Measurements from ENCODE around the gene RHEB.
A peak's percentile ranks its signal among the peaks of the same experiment; 100 is the strongest.

RHEB gene

DNA sequence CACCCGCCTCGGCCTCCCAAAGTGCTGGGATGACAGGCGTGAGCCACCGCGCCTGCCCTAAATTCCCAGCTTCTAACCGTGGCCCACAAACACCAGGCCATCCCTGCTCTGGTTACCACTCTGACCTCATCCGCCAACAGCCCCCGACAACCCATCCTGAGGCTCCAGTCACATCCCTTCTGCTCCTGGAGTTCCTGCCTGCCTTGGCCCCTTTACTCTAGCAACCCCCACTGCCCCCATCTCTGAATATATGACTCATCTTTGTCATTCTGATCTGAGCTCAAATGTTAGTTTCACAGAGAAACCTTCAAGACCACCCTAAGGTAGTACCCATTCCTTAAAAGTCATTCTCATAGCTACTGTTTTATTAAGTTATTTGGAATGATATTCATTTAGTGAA lies 26.6 kb downstream of the RHEB start:
- Histone ChIP-seq H3K9ac (no peak overlapping the region), H3K4me3 (no peak overlapping the region), H4K20me1 (peaks cover 85 to 100% (median 94%) of the 10 kb centered on the region in 11 experiments), H3K27me3 (no peaks in the 10 kb centered on the region), H3K36me3 (peaks cover 28 to 90% (median 47%) of the 10 kb centered on the region in 11 experiments), H3K27ac (no peak overlapping the region), H3K4me1 (peaks cover 22 to 46% (median 26%) of the 10 kb centered on the region in 10 experiments; a peak in 19 of 20 replicates), H3K9me3 (replicated peaks in 1 of 11) (peaks cover 0 to 7% (median 0%) of the 10 kb centered on the region in 11 experiments; a peak in 3 of 22 replicates), H3K4me2 (no peak overlapping the region)
- no peak for TF ChIP-seq Cebpa-rat (IDR thresholded peaks at IDR 0.05)

DNA sequence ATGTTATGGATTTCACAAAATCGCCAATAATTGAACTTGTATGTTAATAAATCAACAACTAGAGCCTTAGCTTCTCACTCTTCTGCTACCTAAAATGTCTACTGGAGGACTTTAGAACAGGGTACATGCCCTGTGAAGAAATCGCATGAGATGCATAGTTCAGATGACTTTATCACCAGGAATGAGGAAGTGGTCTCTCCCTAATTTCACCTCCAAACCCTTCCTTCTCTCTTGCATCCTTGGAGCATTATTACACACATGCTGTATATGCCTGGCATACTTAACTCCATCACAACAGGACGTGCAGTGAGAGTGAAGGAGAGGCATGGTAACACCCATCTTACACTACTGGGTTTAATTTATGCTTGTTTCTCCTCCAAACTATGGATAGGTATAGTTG lies 27.8 kb downstream of the RHEB start:
- no peak overlapping the region for H3K9ac ChIP-seq
- peak overlapping the region in 8 of 11 experiments; percentile 1 to 43 (median 24); a peak in 7 of 22 replicates for H3K4me2 ChIP-seq
- H3K27me3 ChIP-seq, result no peaks in the 10 kb centered on the region
- no peak overlapping the region for H3K27ac ChIP-seq
- no peak for TF ChIP-seq Cebpa-rat (IDR thresholded peaks at IDR 0.05)
- peaks cover 33 to 58% (median 38%) of the 10 kb centered on the region in 10 experiments for H3K4me1 ChIP-seq
- no peak overlapping the region for H3K4me3 ChIP-seq
- peaks cover 0 to under 1% (median 0%) of the 10 kb centered on the region in 11 experiments; a peak in 3 of 22 replicates for H3K9me3 ChIP-seq (replicated peaks in 1 of 11)
- H4K20me1 ChIP-seq, result peaks cover 76 to 100% (median 93%) of the 10 kb centered on the region in 11 experiments
- peaks cover 40 to 90% (median 52%) of the 10 kb centered on the region in 11 experiments for H3K36me3 ChIP-seq

DNA sequence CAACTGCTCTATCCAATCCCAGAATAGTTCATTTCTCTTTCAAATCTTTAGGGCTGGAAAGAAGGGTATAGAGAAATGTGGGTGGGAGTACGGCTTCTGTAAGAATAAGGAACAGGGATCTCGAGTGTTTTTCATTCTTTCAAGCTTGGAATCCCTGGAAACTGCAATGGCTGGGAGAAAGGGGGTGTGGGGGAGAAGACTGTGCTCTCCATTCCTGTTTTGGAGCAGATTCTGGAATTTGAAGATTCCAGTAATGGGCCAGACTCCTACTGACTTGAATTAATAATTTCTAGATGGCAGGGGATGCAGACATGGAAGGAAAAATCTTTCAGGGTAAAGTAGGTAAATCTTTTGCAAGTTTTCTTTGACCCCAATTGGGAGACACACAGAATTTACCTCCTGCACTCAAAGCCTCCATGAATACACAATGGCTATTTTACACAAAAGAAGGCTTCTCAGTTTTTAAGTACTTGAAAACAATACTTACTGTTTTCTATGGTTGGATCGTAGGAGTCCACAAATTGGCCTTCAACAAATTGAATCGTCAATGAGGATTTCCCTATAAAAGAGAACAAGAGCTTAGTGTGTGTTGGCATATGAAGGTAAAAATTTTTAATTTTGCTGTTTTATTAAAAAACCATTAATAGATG lies 29.1 kb downstream of the RHEB start:
- H3K4me3 ChIP-seq, result no peak overlapping the region
- no peak overlapping the region for H3K4me2 ChIP-seq
- H3K9me3 ChIP-seq (replicated peaks in 1 of 11), result no peaks in the 10 kb centered on the region; a peak in 3 of 22 replicates
- H3K36me3 ChIP-seq, result peaks cover 51 to 94% (median 60%) of the 10 kb centered on the region in 11 experiments
- H4K20me1 ChIP-seq, result peaks cover 66 to 100% (median 93%) of the 10 kb centered on the region in 11 experiments
- no peak overlapping the region for H3K9ac ChIP-seq
- peaks cover 39 to 65% (median 45%) of the 10 kb centered on the region in 10 experiments for H3K4me1 ChIP-seq
- H3K27ac ChIP-seq, result no peak overlapping the region
- no peaks in the 10 kb centered on the region for H3K27me3 ChIP-seq
- no peak for TF ChIP-seq Cebpa-rat (IDR thresholded peaks at IDR 0.05)

DNA sequence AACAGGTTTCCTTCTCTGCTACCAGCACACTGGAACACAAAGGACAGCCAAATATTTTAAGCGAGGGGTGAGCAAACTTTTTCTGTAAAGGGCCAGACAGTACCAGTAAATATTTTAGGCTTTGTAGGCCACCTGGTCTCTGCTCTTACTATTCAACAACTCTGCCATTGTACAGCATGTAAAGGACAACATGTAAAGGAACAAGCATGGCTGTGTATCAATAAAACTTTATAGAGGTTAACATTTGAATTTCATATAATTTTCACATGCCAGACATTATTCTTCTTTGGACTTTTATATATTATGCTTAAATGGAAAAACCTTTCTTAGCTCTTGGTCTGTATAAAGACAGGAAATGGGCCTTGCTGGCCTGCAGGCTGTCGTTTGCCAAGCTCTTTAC lies 30.2 kb downstream of the RHEB start:
- H3K4me1 ChIP-seq, result peaks cover 42 to 67% (median 50%) of the 10 kb centered on the region in 10 experiments
- H3K9ac ChIP-seq, result no peak overlapping the region
- H3K4me3 ChIP-seq, result no peak overlapping the region
- H4K20me1 ChIP-seq, result peaks cover 65 to 100% (median 93%) of the 10 kb centered on the region in 11 experiments
- no peak for TF ChIP-seq Cebpa-rat (IDR thresholded peaks at IDR 0.05)
- H3K27ac ChIP-seq, result no peak overlapping the region
- H3K4me2 ChIP-seq, result no peak overlapping the region
- peaks cover 52 to 91% (median 64%) of the 10 kb centered on the region in 11 experiments for H3K36me3 ChIP-seq
- H3K27me3 ChIP-seq, result no peaks in the 10 kb centered on the region
- H3K9me3 ChIP-seq (replicated peaks in 1 of 11), result no peaks in the 10 kb centered on the region; a peak in 3 of 22 replicates

DNA sequence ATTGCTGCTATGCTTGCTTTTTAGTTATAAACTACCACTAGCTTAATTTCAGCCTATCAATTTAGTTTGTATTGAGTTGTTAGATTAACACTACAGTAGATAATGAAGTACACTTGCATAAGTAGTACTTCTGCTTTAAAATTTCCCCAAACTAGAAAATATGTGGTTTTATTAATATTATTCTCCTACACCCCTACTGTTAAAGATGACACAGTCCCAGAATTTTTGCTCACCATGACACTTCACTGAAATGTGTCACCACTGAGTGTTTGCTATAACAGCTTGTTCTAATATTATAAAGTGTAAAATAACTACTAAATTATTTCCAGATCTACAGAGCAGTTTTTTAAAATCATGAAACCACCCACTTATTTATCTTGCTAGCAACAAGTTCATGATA lies 31.6 kb downstream of the RHEB start:
- Histone ChIP-seq H3K27me3 (no peaks in the 10 kb centered on the region), H3K36me3 (peaks cover 66 to 95% (median 78%) of the 10 kb centered on the region in 11 experiments), H3K9me3 (replicated peaks in 1 of 11) (no peaks in the 10 kb centered on the region; a peak in 3 of 22 replicates), H3K4me3 (no peak overlapping the region), H3K9ac (no peak overlapping the region), H3K4me1 (peaks cover 49 to 65% (median 58%) of the 10 kb centered on the region in 10 experiments), H4K20me1 (peaks cover 60 to 100% (median 93%) of the 10 kb centered on the region in 11 experiments), H3K4me2 (peak overlapping the region in 6 of 11 experiments; percentile 17 to 92 (median 79); a peak in 7 of 22 replicates), H3K27ac (no peak overlapping the region)
- no peak for TF ChIP-seq Cebpa-rat (IDR thresholded peaks at IDR 0.05)

DNA sequence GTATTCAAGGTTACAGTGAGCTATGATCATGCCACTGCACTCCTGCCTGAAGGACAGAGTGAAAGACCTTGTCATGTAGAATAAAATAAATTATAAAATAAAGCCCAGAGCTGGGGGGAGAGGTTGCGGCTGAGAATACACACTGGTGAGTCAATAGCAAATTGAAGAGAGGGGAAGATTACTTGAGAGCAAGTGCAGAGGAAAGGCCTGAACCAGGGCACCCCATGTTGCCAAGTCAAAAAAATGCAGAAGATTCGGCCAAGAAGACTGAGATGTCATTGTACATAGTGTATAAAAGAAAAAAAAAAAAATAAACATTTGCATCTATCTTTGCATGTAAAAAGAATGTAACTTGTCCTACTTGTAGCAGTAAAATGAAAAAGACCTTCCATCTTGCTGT lies 32.5 kb downstream of the RHEB start:
- no peak overlapping the region for H3K9ac ChIP-seq
- peaks cover 74 to 100% (median 87%) of the 10 kb centered on the region in 11 experiments for H3K36me3 ChIP-seq
- H3K27ac ChIP-seq, result peak overlapping the region in 2 of 11 experiments; percentile 57 to 69; a peak in 3 of 22 replicates
- peak overlapping the region; percentile 67 to 92 (median 78); a peak in 21 of 22 replicates for H3K4me2 ChIP-seq
- no peak for TF ChIP-seq Cebpa-rat (IDR thresholded peaks at IDR 0.05)
- peaks cover 59 to 100% (median 93%) of the 10 kb centered on the region in 11 experiments; a peak in 21 of 22 replicates for H4K20me1 ChIP-seq
- H3K4me1 ChIP-seq, result peaks cover 53 to 62% (median 57%) of the 10 kb centered on the region in 10 experiments
- no peaks in the 10 kb centered on the region for H3K9me3 ChIP-seq (replicated peaks in 1 of 11)
- H3K27me3 ChIP-seq, result no peaks in the 10 kb centered on the region
- no peak overlapping the region for H3K4me3 ChIP-seq

DNA sequence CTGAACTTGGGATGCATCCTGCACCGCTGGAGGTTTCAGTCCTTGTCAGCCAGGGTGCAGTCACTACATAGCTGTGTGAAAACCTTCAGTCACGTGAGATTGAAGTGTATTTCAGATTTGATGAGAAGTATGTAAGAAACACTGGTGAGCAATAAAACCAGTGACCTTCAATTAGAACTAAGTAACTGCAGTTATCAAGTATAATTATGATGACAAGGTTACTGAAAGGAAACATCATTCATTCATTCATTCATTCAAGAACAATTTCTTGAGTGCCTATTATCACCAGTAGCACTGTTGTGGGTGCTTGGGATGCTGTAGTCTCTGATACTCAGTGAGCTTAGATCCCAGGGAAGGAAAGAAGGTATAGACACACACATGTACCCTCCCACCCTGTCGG lies 33.6 kb downstream of the RHEB start:
- H3K9me3 ChIP-seq (replicated peaks in 1 of 11), result no peaks in the 10 kb centered on the region
- no peaks in the 10 kb centered on the region for H3K27me3 ChIP-seq
- H4K20me1 ChIP-seq, result peaks cover 59 to 100% (median 93%) of the 10 kb centered on the region in 11 experiments
- peak overlapping the region; percentile 67 to 92 (median 78) for H3K4me2 ChIP-seq
- H3K4me1 ChIP-seq, result peaks cover 46 to 67% (median 50%) of the 10 kb centered on the region in 10 experiments
- no peak for TF ChIP-seq Cebpa-rat (IDR thresholded peaks at IDR 0.05)
- H3K36me3 ChIP-seq, result peaks cover 86 to 100% (median 91%) of the 10 kb centered on the region in 11 experiments
- H3K9ac ChIP-seq, result peak overlapping the region in 5 of 11 experiments; percentile 8 to 48 (median 16); a peak in 6 of 22 replicates
- peak overlapping the region in 4 of 10 experiments; percentile 6 to 41 (median 24); a peak in 6 of 20 replicates for H3K4me3 ChIP-seq
- H3K27ac ChIP-seq, result peak overlapping the region in 9 of 11 experiments; percentile 48 to 69 (median 57); a peak in 13 of 22 replicates

DNA sequence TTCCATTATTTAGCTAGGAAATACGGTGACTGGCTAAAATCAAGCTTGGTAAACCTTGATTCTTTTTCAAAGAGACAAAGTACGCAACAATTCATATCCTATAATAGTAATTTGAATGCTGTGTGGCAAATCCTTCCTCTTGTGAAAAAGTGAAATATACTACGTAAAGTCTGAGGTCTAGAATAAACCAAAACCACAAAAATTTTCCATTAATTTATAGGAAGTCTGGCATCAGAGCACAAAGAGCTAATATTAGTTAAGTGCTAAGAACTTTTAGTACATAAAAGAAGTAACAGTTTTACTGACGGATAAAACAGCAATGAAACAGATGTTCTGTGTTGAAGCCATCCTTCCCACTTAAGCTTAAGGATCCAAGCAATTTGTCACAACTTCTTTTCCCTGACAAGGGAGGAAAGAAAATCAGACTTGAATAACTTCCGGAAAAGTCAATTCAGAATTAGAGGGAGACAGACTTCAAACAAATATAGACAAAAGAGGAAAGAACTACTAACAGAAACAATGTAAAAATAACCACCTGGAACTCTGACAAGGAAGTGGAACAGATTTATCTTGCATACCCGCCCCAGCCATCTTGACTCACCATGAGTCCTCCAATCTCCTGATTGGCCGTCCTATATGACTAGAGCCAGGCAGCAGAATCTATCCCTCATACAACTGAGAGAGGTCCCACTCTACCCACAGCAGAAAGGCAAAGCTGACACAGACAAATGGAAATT lies 34.6 kb downstream of the RHEB start:
- Histone ChIP-seq H3K27me3 (no peaks in the 10 kb centered on the region), H3K4me2 (peak overlapping the region; percentile 67 to 92 (median 78)), H3K9me3 (replicated peaks in 1 of 11) (no peaks in the 10 kb centered on the region), H3K36me3 (peaks cover 83 to 100% (median 92%) of the 10 kb centered on the region in 11 experiments), H3K9ac (peak overlapping the region in 10 of 11 experiments; percentile 1 to 48 (median 26); a peak in 12 of 22 replicates), H3K4me1 (peaks cover 46 to 67% (median 50%) of the 10 kb centered on the region in 10 experiments), H3K27ac (peak overlapping the region in 10 of 11 experiments; percentile 36 to 69 (median 57); a peak in 20 of 22 replicates), H4K20me1 (peaks cover 52 to 100% (median 91%) of the 10 kb centered on the region in 11 experiments; a peak in 21 of 22 replicates), H3K4me3 (peak overlapping the region in 5 of 10 experiments; percentile 6 to 41 (median 12); a peak in 5 of 20 replicates)
- TF ChIP-seq Cebpa-rat (IDR thresholded peaks at IDR 0.05), result no peak

All from BLaER1 treated with 17β-estradiol and CSF1 and Interleukin-3, amounts not matched to agents 10 nM and 100 nM (cell line).